HepG2 (cell line): Measurements from ENCODE around the gene PRR15L. TPM values are rescaled to one million over a fixed set of nuclear protein-coding genes. Genes with fewer than 3 reads are reported as not detected.
A peak's percentile ranks its signal among the peaks of the same experiment; 100 is the strongest.

Experiments
- AKNA ChIP-seq: sonication (generic); formaldehyde crosslinking; IDR thresholded peaks from 2 replicates; pipeline ENCODE4 v1.4.0; 2020; ENCODE audit warnings: missing genetic modification reagents, borderline replicate concordance
- BORCS8-MEF2B ChIP-seq: sonication (generic); formaldehyde crosslinking; IDR thresholded peaks from 2 replicates; pipeline ENCODE4 v1.8.0; 2022; ENCODE audit warnings: mild to moderate bottlenecking, missing genetic modification reagents
- CCAR2 ChIP-seq: fragments of 200-400 bp; formaldehyde crosslinking; optimal IDR thresholded peaks from 2 replicates; pipeline ENCODE3; 2018; ENCODE audit warnings: low read depth, mild to moderate bottlenecking, low read length, moderate library complexity
- CREM ChIP-seq, 2 experiments: sonication (generic) in 1 of 2; formaldehyde crosslinking in 1 of 2; IDR thresholded peaks; 2 replicates each; pipeline versions ENCODE4 v1.4.0 to v1.6.1; 2016 to 2020; ENCODE audit warnings: antibody characterized with exemption in 1 of 2, mild to moderate bottlenecking in 1 of 2, missing genetic modification reagents in 1 of 2
- EEA1 ChIP-seq: sonication (generic); formaldehyde crosslinking; IDR thresholded peaks from 2 replicates; pipeline ENCODE4 v1.5.1; 2020; ENCODE audit warnings: mild to moderate bottlenecking, missing genetic modification reagents, borderline replicate concordance
- FOXO1 ChIP-seq: sonication (generic); formaldehyde crosslinking; IDR thresholded peaks from 2 replicates; pipeline ENCODE4 v1.4.0; 2020; ENCODE audit warnings: missing genetic modification reagents
- HNF4G ChIP-seq, 2 experiments: sonication (generic) in 1 of 2; formaldehyde crosslinking in 1 of 2; IDR thresholded peaks; 2 replicates each; pipeline versions ENCODE4 v1.4.0 to v1.6.1; 2011 to 2020; ENCODE audit warnings: borderline replicate concordance in 2 of 2, low read depth in 2 of 2, mild to moderate bottlenecking in 2 of 2, low read length in 1 of 2, missing genetic modification reagents in 1 of 2, moderate library complexity in 1 of 2
- HOXA3 ChIP-seq: sonication (generic); formaldehyde crosslinking; IDR thresholded peaks from 2 replicates; pipeline ENCODE4 v1.5.0; 2020; ENCODE audit warnings: missing genetic modification reagents
- HOXD1 ChIP-seq: sonication (generic); formaldehyde crosslinking; IDR thresholded peaks from 2 replicates; pipeline ENCODE4 v1.5.0; 2020; ENCODE audit warnings: missing genetic modification reagents
- IRX3 ChIP-seq: sonication (generic); formaldehyde crosslinking; IDR thresholded peaks from 2 replicates; pipeline ENCODE4 v1.8.1; 2023; ENCODE audit warnings: mild to moderate bottlenecking, low read depth, missing genetic modification reagents, borderline replicate concordance
- KMT2B ChIP-seq: IDR thresholded peaks from 2 replicates; pipeline ENCODE4 v1.6.1; 2016; ENCODE audit warnings: missing genetic modification reagents, missing compliant biosample characterization
- MZF1 ChIP-seq: sonication (generic); formaldehyde crosslinking; IDR thresholded peaks from 2 replicates; pipeline ENCODE4 v1.8.1; 2023; ENCODE audit warnings: mild to moderate bottlenecking, missing genetic modification reagents, borderline replicate concordance
- NR3C1 ChIP-seq: sonication (generic); formaldehyde crosslinking; IDR thresholded peaks from 2 replicates; pipeline ENCODE4 v1.4.0; 2020; ENCODE audit warnings: missing genetic modification reagents
- RBM22 ChIP-seq: fragments of 200-400 bp; formaldehyde crosslinking; optimal IDR thresholded peaks from 2 replicates; pipeline ENCODE3; 2017; ENCODE audit warnings: mild to moderate bottlenecking, low read length, moderate library complexity
- TBX3 ChIP-seq: fragments of 450-650 bp; IDR thresholded peaks from 2 replicates; pipeline ENCODE4 v1.6.1; 2017; ENCODE audit warnings: antibody characterized with exemption, mild to moderate bottlenecking, inconsistent platforms, borderline replicate concordance
- TSC22D2 ChIP-seq: sonication (generic); formaldehyde crosslinking; IDR thresholded peaks from 2 replicates; pipeline ENCODE4 v1.5.1; 2020; ENCODE audit warnings: missing genetic modification reagents, mild to moderate bottlenecking, borderline replicate concordance
- XBP1 ChIP-seq: sonication (generic); formaldehyde crosslinking; IDR thresholded peaks from 2 replicates; pipeline ENCODE4 v1.5.0; 2020; ENCODE audit warnings: missing genetic modification reagents
- ZBTB1 ChIP-seq: sonication (generic); formaldehyde crosslinking; IDR thresholded peaks from 2 replicates; pipeline ENCODE4 v1.4.0; 2020; ENCODE audit warnings: missing genetic modification reagents, borderline replicate concordance
- ZNF232 ChIP-seq: sonication (generic); formaldehyde crosslinking; IDR thresholded peaks from 2 replicates; pipeline ENCODE4 v1.4.0; 2020; ENCODE audit warnings: missing genetic modification reagents, borderline replicate concordance
- ZNF580 ChIP-seq: IDR thresholded peaks from 2 replicates; pipeline ENCODE4 v1.6.1; 2016; ENCODE audit warnings: low read depth, borderline replicate concordance
- ZNF672 ChIP-seq: sonication (generic); formaldehyde crosslinking; IDR thresholded peaks from 2 replicates; pipeline ENCODE4 v1.8.1; 2022; ENCODE audit warnings: missing genetic modification reagents
- ZNF772 ChIP-seq: sonication (generic); formaldehyde crosslinking; IDR thresholded peaks from 2 replicates; pipeline ENCODE4 v1.5.0; 2020; ENCODE audit warnings: mild to moderate bottlenecking, missing genetic modification reagents
- ZNF777 ChIP-seq: sonication (generic); formaldehyde crosslinking; IDR thresholded peaks from 2 replicates; pipeline ENCODE4 v1.4.0; 2020; ENCODE audit warnings: missing genetic modification reagents
- ZNF883 ChIP-seq: sonication (generic); formaldehyde crosslinking; IDR thresholded peaks from 2 replicates; pipeline ENCODE4 v1.5.1; 2020; ENCODE audit warnings: mild to moderate bottlenecking, missing genetic modification reagents; ENCODE audit errors: not compliant biosample characterization
- ZSCAN12 ChIP-seq: sonication (generic); formaldehyde crosslinking; IDR thresholded peaks from 2 replicates; pipeline ENCODE4 v1.9.0; 2021; ENCODE audit warnings: mild to moderate bottlenecking, missing genetic modification reagents
- polyA plus RNA-seq, 8 experiments: library from polyadenylated mRNA; depleted of rRNA in 3 of 8; stranded (reverse) in 7 of 8; unstranded in 1 of 8; fragments of >200 nt; fragmentation: Illumina TruSeq in 4 of 8; extraction: Trizol in 4 of 8; gene quantifications; 2 replicates each; pipeline versions ENCODE4 v1.2.1 to v1.2.3, GENCODE V29; 2011 to 2016; ENCODE audit warnings: low read depth in 4 of 8, missing spikeins in 1 of 8, mixed read lengths in 1 of 8; ENCODE audit not compliant: insufficient read depth in 1 of 8
- total RNA-seq, 5 experiments: library from RNA; depleted of rRNA; stranded (reverse); fragments of >200 nt; fragmentation: Illumina TruSeq; extraction: Trizol; gene quantifications; 2 replicates each; pipeline ENCODE4 v1.2.3, GENCODE V29; 2016; ENCODE audit warnings: low read depth in 1 of 5

The PRR15L gene
- total and polyA plus RNA-seq, 2 of the 13 experiments (the other 11 are each of a cell fraction or from before 2014, with no cell fraction given) = 0.44 to 2.0 TPM

- TF ChIP-seq AKNA (CRISPR knock-in tag) (no peak), ZNF777 (CRISPR knock-in tag) (no peak), XBP1 (CRISPR knock-in tag) (no peak), ZNF232 (peak; percentile 60; the same call in 1 of the 2 replicates), NR3C1 (CRISPR knock-in tag) (no peak), ZNF672 (no peak), TBX3 (no peak), ZNF580 (CRISPR knock-in tag) (0 out of 2 replicates have a peak, but pooled peaks have one; percentile 23), HOXA3 (CRISPR knock-in tag) (peak; percentile 71; the same call in 1 of the 2 replicates), IRX3 (CRISPR knock-in tag) (no peak), BORCS8-MEF2B (no peak), CREM (IDR thresholded peaks at IDR 0.05) (0 out of 2 replicates have a peak, but pooled peaks have one; percentile 38), CREM (CRISPR knock-in tag; IDR thresholded peaks at IDR 0.05) (no peak), ZNF883 (peak; percentile 64), ZBTB1 (CRISPR knock-in tag) (no peak), EEA1 (peak; percentile 81; the same call in 1 of the 2 replicates), MZF1 (no peak), HNF4G (IDR thresholded peaks at IDR 0.05; ENCODE audit: borderline replicate concordance, low read depth, low read length) (peak; percentile 90), HNF4G (CRISPR knock-in tag; IDR thresholded peaks at IDR 0.05; ENCODE audit: borderline replicate concordance, low read depth) (peak; percentile 98; the same call in 1 of the 2 replicates), KMT2B (no peak), HOXD1 (CRISPR knock-in tag) (peak; percentile 83; the same call in 1 of the 2 replicates), RBM22 (no peak), ZSCAN12 (no peak), ZNF772 (CRISPR knock-in tag) (peak; percentile 72; the same call in 1 of the 2 replicates), CCAR2 (no peak), FOXO1 (CRISPR knock-in tag) (peak; percentile 90), TSC22D2 (no peak)
These were observed 5.3 kb downstream of the PRR15L start (continued) for GRCh38 chr17:47952171-47953021.
